Measurements from ENCODE around the gene UTP25.
A peak's percentile ranks its signal among the peaks of the same experiment; 100 is the strongest.
"Not testable (repeated sequence)": the region's sequence is repeated elsewhere in the genome, so short reads cannot be mapped to it uniquely, and the experiment has no call there.

Gene UTP25

GRCh38 chr1:209875515-209875914 is 47.7 kb downstream of the UTP25 start:
- peak; percentile 91 for DNase-seq

DNA sequence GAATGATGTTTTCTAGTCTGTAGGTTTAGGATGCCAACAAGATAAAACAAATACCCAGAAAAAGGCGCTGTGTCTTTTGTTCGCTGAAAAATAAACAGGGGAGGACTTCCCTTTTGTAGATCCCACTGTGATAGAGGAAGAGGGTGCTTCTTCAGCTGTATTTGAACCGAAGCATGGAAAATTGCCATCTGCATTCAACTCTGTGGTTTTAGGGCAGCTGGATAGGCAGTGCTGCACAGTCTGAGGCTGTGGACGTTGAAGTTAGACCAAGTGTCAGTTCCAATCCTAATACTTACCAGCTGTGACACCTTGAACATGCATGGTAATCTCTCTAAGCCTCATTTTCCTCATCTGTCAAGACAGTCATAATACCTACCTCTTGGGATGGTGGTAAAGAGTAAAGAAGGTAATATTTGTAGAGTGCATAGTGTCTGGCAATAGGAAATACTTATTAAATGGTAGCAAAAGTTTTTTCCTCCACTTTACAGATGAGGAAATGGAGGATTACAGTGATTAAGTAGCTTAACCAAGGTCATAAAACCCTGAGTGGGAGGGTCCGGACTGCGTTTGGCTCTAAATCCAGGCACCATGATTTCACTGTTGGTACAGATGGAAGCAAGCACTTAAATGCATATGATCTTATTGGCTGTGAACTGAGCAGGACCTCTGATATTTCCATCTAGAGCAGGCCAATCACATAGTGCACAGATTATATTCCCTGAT is 48.5 kb downstream of the UTP25 start:
- peak; percentile 53 for DNase-seq

- no peak for DNase-seq
Observed at GRCh38 chr1:209877087-209877764, 49.5 kb downstream of the UTP25 start.

GRCh38 chr1:209878964-209879363 is 51.2 kb downstream of the UTP25 start:
- DNase-seq: peak; percentile 39

- DNase-seq: peak; percentile 87
Observed at GRCh38 chr1:209879539-209879938, 51.8 kb downstream of the UTP25 start.

DNA sequence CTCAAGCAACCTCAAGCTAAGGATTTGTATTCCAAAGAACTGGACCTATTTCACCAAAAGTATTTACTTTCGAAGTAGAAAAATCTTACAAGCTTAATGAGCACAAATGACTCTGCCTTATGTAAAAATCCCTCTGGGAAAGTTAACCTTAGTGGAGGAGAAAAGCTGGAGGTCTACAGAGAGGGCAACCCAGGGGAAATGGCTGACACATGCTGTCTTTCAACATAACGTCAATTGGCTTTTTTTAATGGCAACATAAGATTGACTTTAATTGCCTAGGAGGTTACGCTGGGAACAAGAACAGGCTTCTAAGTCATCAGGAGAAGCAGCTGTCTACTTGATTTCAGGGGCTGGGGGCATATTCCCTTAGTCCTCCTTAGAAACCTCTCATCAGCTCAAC is 52.3 kb downstream of the UTP25 start:
- no peak for DNase-seq

DNA sequence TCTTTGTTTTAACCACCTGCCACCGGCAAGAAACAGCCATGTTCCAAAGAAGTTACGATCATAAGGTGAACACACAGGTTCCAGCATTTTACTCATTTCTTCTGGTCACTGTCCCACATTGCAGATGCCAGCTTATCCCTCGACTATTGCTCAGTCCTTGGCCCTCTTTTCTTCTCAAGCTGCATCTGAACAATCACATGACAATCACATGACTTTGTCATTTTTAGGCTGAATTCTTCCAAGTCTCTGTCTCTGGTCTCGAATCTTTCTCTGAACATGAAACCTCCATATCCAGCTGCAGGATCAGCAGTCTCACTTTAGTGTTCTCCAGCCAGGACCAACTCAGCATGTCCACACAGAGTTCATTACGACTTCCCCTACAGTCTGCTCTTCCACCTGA is 53.8 kb downstream of the UTP25 start:
- no peak for DNase-seq

GRCh38 chr1:209882286-209882685 is 54.5 kb downstream of the UTP25 start:
- no peak for DNase-seq

- DNase-seq: no peak
Observed at GRCh38 chr1:209882942-209883340, 55.2 kb downstream of the UTP25 start.

GRCh38 chr1:209883341-209883971 is 55.7 kb downstream of the UTP25 start:
- peak; percentile 51 for DNase-seq

DNA sequence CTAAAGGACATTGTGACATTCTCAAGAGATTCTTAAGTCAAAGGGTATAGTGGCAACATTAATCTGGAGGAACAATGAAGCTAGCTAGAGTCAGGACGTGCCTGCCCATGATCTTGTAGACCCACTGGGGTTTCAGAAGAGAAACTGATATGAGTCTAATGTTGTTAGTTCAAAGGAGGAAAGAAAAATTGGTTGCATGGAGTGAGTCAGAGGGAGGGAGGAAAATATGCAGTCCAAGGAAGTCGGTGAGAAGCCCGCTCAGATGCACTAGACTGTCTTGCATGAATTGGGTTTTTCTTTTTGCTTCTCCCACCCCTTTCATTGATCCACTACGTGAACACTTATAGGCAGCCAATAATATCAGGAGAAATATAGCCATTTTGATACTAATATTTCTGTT is 56.5 kb downstream of the UTP25 start:
- DNase-seq: no peak

DNA sequence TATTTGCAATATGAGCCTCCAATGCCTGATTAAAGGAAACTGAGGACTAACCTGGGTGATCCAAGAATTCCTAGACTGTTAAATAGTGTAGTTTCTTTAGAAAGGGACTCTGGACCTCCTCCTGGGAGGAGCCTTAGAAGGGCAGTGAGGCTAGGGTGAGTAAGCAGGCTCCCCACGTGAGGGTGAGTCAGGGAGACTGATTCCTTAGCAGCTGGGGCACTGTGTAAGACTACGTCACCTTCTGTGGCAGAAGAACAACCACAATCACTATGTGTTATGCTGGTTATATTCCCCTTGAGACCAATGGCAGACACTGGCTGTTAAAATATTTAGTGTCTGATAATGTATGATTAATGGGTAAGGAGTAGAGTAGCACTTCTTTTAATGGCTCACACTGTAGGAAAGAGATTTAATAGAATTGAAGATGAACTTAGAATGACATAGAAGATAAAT is 56.9 kb downstream of the UTP25 start:
- peak; percentile 84 for DNase-seq

- no peak for DNase-seq
Observed at GRCh38 chr1:209885403-209886218, 57.8 kb downstream of the UTP25 start.

- DNase-seq: peak; percentile 42
Observed at GRCh38 chr1:209886219-209886536, 58.4 kb downstream of the UTP25 start.

- DNase-seq: not testable (repeated sequence)
Observed at GRCh38 chr1:209888291-209889076, 60.7 kb downstream of the UTP25 start.

GRCh38 chr1:209889077-209889418 is 61.3 kb downstream of the UTP25 start:
- DNase-seq: no peak

DNA sequence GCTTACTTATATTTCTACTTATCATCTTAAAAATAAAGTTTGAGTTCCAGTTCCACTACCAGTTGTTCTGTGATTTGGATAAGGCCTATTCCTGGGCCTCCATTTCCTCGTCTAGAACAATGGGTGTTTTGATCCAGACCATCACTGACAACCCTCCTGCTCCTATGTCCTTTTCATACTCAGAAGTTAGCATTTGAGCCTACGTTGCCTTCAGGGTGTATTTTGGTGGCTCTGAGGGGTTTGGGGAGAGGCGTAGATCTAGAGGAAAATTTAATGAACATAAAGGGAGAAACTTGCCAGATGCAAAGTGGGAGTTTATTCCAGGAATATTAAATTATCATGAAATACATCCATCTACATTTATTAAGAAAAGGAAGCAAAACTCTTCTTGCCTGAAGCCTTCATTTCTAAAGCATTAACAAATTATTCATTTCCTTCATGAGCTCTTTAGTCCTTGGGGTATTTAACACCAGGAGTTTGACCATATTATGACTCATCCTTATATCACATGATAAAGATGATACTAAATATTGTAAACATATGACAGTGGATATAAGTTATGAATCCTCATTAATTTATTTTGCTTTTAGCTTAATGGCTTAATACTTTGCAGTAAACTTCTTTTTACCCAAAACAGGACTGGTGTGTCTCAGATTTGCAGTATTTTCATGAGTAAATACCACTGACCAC is 63.0 kb downstream of the UTP25 start:
- DNase-seq: no peak

DNA sequence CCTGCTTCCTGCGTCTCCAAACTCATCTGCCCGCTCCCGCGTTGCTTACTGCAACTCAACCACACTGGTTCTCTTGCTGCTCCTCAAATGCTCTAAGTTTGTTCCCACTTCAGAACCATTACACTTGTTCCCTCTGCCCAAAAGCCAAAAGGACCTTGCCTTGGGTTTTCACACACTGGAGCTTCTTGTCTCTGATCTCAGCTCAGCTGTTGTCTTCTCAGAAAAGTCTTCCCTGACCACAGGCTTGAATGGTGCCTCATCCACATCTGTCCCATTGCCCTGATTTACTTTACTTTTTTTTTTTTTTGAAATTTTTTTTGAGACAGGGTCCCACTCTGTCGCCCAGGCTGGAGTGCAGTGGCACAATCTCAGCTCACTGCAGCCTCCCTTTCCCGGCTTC is 66.0 kb downstream of the UTP25 start:
- no peak for DNase-seq

GRCh38 chr1:209895709-209896108 is 67.9 kb downstream of the UTP25 start:
- no peak for DNase-seq

DNA sequence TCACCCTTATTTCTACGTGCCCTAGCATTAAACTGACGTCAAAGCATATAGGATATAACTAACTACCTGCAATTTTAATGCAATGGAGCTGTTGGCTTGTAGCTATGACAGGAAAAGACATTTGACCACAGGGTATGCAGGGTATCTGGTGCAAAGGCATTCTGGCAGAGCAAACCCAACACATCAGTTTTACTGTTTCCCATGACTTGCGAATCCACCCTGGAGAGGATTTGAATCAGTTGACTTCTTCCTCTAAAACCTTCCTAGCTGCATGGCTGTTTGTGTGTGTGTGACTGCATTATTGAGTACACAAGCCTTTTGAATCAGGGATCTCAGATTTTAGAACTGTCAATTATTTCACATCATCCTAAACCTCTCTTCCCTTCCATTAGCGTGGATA is 68.6 kb downstream of the UTP25 start:
- DNase-seq: no peak

GRCh38 chr1:209898271-209898670 is 70.5 kb downstream of the UTP25 start:
- DNase-seq: not testable (repeated sequence)

DNA sequence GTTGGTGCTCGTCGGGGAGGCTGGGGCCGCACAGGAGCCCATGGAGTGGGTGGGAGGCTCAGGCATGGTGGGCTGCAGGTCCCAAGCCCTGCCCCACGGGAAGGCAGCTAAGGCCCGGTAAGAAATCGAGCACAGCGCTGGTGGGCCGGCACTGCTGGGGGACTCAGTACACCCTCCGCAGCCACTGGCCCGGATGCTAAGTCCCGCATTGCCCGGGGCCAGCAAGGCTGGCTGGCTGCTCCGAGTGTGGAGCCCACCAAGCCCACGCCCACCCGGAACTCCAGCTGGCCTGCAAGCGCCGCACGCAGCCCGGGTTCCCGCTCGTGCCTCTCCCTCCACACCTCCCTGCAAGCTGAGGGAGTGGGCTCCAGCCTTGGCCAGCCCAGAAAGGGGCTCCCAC is 71.1 kb downstream of the UTP25 start:
- not testable (repeated sequence) for DNase-seq
